ENCODE results near the gene TMEM87B. TPM values are rescaled to one million over a fixed set of nuclear protein-coding genes. Genes with fewer than 3 reads are reported as not detected.

The TMEM87B gene
- total RNA-seq (ENCODE audit: low replicate concordance): 16.5 and 30.8 TPM in 2 replicates

GRCh38 chr2:112054847-112055729, at the start of gene TMEM87B:
TMEM87B (plus strand) TSS chr2:112055269; CDS start chr2:112055592, 323 bp downstream.

GRCh38 chr2:112138159-112139032, 83.3 kb downstream of the TMEM87B start, which contains the start of gene FBLN7:
FBLN7 (plus strand) TSS chr2:112138385; CDS start chr2:112138656, 271 bp downstream.

Other genes with a start within 250 kb of the TMEM87B start
- gene ANAPC1, start 171.1 kb upstream of the TMEM87B start, total RNA-seq (ENCODE audit: low replicate concordance): 40.7 and 50.5 TPM in 2 replicates
- gene MERTK, start 156.7 kb upstream of the TMEM87B start, total RNA-seq (ENCODE audit: low replicate concordance): 0.23 and 0.90 TPM in 2 replicates
- 4.0 and 4.6 TPM in 2 replicates for gene FBLN7, start 83.1 kb downstream of the TMEM87B start, total RNA-seq (ENCODE audit: low replicate concordance)
- gene ZC3H8, start 199.8 kb downstream of the TMEM87B start, total RNA-seq (ENCODE audit: low replicate concordance): 5.5 and 6.4 TPM in 2 replicates
- gene ZC3H6, start 220.3 kb downstream of the TMEM87B start, total RNA-seq (ENCODE audit: low replicate concordance): 3.3 and 3.4 TPM in 2 replicates